ENCODE results near the gene PPT2.

PPT2 gene, protein sequence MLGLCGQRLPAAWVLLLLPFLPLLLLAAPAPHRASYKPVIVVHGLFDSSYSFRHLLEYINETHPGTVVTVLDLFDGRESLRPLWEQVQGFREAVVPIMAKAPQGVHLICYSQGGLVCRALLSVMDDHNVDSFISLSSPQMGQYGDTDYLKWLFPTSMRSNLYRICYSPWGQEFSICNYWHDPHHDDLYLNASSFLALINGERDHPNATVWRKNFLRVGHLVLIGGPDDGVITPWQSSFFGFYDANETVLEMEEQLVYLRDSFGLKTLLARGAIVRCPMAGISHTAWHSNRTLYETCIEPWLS

DNA sequence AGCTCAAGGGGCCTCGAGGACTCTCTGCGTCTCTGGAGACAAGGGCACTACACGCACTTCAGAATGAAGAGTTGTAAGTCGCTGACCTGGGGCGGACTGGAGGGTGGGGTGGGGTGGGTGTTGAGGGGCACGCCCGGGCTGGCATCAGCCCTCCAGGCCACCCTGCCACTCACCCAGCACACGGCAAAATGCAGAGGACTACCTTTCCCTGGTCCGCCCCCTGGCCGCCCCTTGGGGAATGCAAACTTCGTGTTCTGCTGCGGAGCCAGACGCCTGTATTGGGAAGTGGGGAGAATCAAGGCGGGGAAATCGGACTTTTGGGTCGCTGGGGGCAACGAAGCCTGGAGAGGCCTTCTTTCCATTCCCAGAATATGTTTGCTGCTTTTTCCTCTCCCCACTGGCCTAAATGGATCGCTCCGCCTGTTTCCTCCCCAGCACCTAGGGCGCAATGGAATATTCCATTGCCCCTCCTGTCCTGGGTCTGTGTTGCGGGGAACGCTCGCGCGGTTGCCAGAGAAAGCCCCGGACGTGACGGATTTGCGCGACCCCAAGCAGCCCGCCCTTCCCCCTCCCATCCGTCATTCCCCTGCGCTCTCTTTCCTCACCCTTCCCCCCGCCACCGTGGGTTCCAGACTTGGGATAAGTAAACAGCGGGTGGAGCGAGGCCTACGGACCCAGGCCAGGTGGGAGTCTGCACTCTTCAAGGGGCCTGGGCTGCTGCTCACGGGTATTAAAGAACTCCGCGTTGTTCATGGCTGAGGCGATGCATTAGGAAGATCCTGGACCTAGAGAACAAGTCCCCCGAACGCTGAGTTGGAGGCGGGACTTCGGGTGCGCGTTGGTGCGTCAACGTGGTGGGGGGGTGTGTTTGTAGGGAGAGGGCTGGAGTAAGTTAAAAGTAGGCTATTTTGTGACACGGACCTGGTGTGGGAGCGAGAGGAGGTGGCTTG lies at the start of gene PPT2:
Gene PPT2, plus strand, starts transcription at position 578 of the 950 bp plus-strand sequence. CDS start 454 bp downstream, outside the sequence.
- peak; percentile 93 for DNase-seq (ENCODE audit: low spot score)

DNA sequence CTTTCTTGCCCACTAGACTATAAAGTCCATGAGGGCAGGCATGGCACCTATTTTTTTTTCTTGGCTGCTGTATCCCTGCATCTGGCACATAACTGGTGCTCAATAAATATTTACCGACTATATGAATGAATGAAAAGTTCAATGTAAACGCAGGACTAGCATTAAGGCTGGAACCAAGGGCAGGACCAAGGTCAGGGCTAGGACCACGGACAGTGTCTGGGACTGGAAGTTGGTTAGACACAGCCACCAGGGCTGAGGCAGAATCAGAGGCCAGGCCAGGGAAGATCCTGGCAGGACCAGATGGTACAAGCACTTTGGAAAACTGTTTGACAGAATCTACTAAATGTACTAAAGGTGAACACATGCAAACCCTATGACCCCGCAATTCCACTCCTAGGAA lies 48.5 kb upstream of the PPT2 start:
- DNase-seq (ENCODE audit: low spot score), result no peak

DNA sequence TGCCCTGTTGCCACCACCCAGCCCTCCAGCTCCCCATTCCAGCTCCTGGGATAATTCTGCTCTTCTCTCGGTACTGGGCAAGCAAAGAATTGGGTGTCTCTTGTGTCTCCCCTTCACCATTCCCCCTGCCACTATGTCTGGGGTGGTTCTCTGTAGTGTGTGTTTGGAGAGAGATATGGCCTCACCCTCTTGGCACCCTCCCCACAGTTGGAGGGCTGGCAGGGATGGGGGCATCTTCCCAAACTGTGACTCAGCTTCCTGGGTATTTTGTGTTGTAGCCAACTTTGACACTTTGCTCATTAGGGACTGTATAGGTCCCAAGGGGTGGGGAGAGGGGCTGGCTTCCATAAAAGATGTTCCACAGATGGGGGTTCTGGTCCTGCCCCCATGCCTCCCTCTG lies 46.5 kb upstream of the PPT2 start:
- no peak for DNase-seq (ENCODE audit: low spot score)

DNA sequence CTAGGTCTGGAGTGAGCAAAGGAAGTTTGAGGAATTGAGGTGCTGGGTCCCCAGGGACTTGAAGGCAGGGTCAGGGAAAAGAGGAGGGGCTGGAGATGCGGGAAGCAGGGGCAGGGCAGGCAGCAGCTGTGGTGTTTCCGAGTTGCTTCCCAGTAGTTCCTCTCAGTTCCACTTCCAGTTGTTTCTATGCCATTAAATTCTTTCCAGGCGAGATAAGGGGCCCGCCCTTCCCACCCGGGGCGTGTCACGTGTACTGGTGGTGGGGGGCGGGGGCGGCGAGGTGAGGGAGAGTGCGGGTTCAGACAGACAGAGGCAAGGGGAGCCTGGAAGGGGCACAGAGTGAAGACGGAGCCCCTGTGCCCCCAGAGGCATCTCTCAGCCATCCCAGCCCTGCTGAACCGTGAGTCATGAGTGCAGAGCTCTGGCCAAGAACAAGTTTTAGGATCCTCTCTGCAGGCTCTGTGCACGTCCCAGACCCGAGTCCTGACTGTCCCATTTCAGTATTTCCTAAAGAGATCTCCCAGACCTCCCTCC lies 45.8 kb upstream of the PPT2 start:
- no peak for DNase-seq (ENCODE audit: low spot score)

DNA sequence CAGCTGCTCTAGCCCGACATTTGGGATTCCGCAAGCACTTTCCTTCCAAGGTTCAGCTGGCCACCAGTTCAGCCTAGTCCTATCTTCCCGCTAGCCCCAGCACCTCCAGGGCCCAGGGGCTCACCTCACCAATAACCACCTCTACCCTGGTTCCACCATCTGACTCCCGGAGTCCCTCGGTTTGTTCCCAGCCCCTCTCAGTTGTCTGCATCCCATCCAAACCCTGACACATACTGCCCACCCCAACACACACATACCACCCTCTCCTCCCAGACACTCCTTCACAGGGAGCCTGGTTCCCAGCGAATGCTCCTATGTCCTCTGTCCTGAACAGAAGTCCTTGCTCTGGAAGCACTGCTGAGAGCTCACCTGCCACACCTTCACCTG lies 45.2 kb upstream of the PPT2 start:
- DNase-seq (ENCODE audit: low spot score), result no peak

DNA sequence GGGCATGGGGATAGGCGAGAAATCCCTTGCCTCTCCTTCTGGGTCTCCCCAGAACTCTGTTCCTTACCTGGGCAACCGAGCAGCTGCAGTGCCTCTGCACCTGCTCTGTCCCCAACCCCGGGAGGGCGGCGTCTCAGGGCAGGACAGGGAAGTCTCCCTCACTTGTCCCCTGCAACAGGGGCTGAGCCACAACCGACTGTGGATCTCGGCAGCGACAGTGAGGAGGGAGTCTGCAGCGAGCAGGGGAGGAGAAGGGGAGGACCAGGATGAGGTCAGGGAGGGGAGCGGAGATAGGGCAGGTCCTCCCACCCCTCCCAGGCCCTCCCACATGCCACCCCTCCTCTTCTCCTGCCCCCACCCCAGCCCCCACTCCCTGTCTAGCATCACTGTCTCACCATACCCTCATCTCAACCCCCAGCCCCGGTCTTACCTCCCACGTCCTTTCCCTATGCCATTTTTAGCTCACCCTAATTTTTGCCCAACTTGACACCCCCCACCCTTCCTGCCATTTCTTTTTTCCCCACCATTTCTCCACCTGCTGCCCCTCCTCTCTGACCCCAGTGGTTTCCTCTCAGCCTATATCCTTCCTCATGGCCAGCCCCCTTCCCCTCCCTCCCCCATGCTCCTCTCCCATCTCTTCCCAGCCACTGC lies 44.7 kb upstream of the PPT2 start, which contains the start of gene TNXB:
Gene TNXB, minus strand, starts transcription at position 225 of the 651 bp plus-strand sequence. CDS start 11,140 bp downstream, outside the sequence.
- no peak for DNase-seq (ENCODE audit: low spot score)

DNA sequence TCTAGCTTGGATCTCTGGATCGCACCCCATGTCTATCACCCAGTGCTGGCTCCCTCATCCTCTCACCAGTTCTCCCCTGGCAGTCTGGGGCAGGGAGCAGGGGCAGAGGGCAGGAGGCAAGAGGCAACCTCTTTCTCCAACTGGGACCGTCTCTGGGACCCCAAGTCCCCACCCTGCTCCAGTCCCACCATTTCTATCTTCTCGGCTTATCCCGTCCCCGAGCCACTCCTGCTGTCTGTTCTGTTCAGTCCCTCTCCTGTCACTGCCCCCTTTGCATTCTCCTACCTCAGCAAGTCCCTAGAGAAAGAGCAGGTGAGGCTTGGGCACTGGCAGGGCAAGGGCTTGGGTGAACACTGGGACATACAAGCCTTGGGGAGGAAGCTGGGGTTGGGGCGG lies 44.2 kb upstream of the PPT2 start:
- no peak for DNase-seq (ENCODE audit: low spot score)

DNA sequence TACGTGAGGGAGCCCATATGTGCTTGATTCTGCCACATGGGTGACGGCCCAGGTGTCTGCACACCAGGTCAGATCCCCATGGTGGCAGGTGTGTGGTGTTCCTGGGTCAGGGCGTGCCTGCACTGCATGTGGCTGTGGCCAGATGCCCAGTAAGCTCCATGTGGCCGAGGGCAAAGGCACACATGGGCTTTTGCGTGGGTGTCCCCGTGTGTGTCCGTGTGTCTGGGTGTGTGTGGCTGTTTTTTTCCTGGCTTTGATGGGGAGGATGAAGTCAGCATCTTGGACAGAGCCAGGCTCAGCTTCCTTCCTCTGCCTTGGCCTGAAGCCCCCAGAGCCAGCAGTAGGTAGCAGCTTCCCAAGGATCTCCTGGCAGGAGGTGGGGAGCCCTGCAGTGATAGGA lies 43.3 kb upstream of the PPT2 start:
- DNase-seq (ENCODE audit: low spot score), result no peak

DNA sequence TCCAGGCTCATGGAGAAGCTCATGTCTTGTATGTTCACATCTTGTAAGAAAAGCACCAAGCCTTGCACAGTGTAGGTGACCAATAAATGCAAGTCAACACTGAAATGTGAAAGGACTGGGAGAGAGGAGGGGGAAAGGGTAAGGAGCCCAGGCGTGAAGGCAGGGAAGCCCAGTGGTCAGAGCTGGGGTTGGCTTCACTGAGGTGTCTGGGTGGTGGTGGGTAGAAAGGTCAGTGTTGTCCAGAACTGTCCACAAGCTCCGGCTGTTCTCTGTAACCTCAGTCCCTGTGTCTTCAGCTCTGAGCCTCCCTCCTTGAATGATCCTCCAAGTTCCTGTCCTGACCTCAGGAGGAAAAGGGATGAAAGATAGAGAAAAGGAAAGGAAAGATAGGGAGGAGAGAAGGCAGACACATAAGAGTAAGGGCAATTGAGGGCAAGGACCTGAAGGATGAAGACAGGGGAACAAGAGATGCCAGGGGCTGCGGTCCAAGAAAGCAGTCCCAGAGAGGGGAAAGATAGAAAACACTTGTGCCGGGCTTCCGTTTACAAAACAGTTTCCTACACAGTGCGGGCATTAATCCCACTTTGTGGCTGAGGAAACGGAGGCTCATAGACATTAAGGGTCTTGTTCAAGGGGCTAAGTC lies 42.4 kb upstream of the PPT2 start:
- no peak for DNase-seq (ENCODE audit: low spot score)

DNA sequence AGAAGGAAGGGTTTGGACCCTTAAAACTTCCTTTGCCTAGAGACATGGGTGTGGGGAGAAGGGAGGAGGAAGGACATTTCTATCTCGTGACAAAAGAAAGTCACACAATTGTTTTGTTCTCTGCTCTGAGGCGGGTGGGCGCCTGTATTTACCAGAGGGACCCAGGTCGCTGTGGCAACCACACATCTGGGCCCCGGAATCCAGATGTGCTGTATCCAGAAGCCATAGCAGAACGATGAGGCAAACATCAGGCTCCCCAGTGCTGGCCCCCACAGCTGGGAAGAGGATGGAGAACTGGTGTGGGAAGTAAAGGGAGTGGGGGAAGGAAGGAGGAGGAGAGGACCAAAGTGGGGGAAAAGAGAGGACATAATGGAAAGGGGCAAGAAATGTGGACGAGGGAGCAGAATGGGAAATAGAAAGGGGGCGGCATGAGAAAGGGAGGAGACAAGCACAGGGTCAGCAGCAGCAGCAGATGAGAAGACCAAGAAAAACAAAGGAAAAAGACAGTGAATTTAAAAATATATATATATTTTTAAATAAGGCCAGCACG lies 41.4 kb upstream of the PPT2 start:
- DNase-seq (ENCODE audit: low spot score), result no peak

DNA sequence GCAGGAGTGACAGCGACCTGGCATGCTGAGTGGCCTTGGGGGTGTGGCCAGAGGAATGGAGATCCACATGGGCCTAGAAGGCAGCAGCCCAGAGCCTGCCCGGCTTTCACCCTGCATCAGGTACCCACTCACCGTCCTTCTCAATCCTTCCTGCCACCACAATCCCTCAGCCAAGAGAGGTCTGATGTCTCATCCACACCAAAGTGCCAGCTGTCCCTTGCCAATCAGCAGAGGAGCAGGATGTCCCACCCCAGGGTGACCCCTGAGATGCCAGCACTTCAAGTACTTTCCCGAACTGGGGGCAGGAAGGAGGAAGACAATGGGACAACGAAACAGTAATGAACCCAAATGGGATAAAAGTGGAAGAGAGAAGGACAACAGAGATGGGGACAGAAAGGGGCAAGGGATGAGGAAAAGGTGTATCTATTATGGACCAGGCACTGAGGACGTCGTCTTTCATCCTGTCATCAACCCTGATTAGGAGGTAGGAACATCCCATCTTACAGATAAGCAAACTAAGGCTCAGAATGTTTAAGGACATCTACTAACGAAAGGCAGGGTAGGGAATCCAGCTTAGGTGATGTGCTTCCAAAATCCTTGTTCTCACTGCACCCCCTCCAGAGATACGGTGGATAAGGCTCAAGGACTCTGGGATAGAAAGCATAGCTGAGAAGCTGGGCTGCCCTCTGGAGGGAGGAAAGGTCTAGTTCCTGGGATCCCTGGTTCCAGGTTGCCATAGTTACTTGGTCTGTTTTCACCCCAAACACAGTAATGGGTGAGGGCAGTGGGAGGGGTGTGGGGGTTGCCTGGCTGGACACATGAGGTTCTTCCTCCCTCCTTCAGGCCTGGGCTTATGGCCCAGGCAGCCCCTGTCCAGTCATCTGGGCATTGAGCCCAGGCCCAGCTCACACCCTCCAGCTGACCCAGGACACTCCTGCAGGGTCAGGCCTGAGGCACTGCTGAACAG lies 40.3 kb upstream of the PPT2 start:
- DNase-seq (ENCODE audit: low spot score), result no peak

DNA sequence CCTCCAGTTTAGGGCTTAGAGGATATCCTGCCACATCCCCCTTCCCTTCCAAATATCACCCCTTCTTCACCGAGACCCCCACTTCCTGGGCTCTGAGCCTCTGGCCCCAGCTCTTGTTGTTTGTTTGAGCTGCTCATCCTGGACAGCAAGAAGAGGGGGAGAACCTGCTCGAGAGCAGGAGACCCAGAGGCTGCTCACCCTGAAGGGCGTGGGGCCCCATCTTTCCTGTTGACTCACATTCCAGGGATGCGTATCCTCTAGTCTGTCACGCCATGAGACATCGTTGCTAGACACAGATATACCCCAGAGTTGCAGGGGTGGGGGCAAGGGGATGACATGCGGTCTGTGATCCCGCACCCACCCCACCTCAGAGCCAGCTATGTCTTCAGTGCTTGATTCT lies 39.1 kb upstream of the PPT2 start:
- no peak for DNase-seq (ENCODE audit: low spot score)

DNA sequence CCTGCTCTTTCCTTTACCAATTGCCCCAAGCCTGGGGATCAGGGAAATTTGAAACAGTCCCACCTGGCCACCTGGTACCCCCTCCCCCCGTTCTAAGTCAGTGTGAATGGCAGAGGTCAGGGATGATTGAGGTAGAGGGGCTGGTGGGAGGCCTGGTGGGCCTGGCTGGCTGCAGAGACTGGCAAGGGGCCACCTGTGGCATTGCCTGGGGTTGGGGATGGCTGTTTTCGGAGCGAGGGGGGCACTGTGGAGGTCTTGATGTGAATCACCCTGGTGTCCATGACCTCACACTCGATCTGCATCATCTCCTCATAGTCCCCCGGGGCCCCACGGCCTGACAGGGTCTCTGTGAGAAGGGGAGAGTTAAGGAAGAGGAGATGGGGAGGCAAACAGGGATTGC lies 38.3 kb upstream of the PPT2 start:
- no peak for DNase-seq (ENCODE audit: low spot score)

DNA sequence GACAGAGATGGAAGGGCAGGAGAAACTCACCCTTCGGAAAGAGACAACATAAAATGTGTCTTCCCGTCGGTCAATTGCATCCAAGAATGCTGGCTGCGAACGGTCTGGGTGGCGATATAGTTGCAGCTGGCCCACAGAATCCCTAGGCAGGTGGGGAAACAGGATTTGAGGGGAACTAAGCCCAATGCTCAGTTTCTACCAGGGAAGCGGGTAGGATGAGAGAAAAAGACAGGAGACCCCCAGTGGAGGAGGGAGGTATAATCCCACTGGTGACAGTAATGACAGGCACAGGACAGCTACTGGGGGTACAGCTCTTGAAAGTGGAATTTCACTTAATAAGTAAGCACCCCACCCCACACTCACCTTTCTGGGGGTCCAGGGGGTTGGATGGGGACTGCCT lies 37.3 kb upstream of the PPT2 start:
- peak; percentile 75 for DNase-seq (ENCODE audit: low spot score)

DNA sequence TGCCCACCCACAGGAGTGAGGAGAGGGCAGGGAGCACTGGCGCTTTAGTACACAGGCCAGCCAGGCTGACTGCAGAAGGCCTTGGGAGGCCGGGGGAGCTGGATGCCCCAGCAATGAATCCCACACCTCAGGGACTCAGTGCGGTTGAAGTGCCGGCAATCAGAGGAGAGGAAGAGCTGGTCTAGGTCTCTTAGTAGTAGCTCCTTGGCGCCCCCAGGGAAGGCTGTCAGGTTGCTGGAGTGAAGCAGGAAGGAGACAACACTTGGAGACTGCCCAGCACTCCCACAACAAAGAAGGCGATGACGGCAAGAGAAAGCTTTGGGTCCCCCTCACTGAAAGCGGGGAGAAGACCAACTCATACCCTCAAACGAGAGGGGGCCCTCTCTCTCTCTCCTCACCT lies 36.5 kb upstream of the PPT2 start:
- DNase-seq (ENCODE audit: low spot score), result no peak

DNA sequence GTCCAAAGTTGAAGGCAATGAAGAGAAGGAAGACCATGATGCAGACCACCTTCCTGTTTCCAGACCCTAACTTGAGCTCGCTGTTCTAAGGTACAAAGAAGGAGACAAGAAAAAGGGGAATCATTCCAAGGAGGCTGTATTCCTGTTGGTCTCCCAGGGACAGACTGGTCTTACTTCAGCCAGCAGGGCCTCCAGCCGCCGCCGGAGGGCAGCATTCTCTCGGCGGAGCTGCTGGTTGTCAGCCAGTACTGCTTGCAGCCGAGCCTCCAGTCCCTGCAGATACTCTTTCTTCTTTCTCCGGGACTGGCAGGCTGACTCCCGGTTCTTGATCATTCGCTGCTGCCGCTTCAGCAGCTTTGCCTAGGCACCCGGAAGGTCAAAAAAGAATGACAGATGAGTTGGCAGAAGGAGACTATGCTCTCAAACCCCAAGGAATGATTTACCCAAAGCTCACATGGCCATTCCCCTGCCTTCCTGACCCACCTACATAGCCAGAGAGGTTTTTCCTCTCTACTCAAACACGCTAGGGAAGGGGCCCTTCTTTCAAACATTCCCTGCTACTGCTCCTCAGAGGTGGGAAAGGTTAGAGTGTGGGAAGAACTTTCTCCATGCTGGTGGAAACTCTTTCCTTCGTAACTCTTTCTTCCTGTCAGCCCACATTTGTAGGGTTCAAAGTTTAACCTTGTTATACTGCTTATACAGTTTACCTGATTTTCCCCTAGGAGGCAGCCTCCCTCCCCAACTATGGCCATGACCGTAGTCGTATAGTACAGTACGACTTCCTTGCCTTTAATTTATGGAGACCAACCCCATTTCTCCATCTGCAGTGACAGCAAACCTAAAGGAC lies 34.9 kb upstream of the PPT2 start:
- peak; percentile 91 for DNase-seq (ENCODE audit: low spot score)

DNA sequence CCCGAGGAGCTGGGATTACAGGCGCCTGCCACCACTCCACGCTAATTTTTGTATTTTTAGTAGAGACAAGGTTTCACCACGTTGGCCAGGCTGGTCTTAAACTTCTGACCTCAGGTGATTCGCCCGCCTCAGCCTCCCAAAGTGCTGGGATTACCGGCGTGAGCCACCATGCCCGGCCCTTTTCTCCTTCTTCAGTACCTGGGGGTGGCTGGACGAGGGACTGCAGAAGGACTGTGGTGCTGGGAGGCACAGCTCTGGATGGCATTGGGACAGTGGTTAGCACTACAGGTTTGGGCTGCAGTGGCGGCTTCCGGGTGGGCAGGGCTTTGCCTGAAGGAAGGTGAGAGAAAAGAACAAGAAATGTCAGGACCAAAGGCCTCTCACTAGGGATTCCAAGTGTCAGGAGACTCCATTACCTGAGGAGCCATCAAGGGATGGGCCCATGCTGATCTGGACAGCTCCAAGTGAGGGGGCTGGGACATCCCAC lies 33.3 kb upstream of the PPT2 start:
- no peak for DNase-seq (ENCODE audit: low spot score)

DNA sequence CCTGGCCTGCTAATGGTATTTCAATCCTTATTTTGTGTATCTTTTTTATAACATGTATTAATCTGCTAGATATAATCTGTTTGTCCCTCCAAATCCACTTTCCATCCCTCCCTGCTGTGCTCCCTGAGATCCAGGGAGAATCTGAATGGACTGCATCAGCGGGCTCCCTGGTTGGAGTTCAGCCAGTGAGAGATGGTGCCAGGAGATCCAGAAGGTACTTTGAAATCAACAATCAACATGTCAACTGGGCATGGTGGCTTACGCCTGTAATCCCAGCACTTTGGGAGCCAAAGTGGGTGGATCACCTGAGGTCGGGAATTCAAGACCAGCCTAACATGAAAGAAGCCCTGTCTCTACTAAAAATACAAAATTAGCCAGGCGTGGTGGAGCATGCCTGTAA lies 30.3 kb upstream of the PPT2 start:
- no peak for DNase-seq (ENCODE audit: low spot score)

DNA sequence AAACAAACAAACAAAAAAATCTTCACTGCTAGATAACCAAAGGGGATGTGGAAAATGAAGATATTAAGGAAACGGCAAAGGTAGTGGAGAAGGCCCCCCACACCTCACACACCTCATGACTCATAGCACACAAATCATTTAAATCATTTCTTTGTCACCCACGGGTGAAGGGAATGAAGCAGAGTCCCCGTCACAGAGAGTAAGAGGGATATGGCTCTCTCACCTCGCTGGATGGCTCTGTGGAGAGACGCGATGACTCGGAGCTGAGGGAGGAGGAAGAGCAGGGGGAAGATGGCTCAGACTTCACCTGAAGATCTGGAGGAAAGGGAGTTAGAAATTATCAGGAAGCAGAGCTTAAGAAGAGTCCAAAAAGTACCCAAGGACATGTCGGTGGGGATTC lies 27.1 kb upstream of the PPT2 start:
- no peak for DNase-seq (ENCODE audit: low spot score)

DNA sequence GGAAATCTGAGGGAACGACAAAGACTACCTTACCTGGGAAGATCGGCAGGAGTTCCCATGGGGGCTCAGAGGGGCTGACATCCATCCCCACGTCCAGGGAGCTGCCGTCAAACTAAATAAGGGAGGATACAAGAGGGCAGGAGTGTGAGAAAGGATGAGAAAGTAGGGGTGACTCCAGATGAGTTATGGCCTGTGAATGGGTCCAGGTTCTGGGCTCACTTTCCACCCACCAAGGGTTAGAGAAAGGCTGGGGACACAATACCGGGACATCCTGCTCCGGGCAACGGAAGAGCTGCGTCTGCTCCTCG lies 26.6 kb upstream of the PPT2 start:
- no peak for DNase-seq (ENCODE audit: low spot score)

All from D341Med (cell line).